PC-9 (cell line): Measurements from ENCODE around the gene RNF5.

Experiments used
- EZH2 ChIP-seq: fragments of 200-600 bp; sonication (generic); IDR thresholded peaks from 2 replicates; pipeline ENCODE4 v1.8.0; 2017; ENCODE audit warnings: antibody characterized with exemption, low read depth
- TF ChIP-seq, protein P1 (sequence below): fragments of 200-600 bp; sonication (generic); conservative IDR thresholded peaks from 2 replicates; pipeline ENCODE4 v1.6.1; 2017; ENCODE audit warnings: mixed run types, antibody characterized with exemption, mild to moderate bottlenecking, moderate library complexity

DNA sequence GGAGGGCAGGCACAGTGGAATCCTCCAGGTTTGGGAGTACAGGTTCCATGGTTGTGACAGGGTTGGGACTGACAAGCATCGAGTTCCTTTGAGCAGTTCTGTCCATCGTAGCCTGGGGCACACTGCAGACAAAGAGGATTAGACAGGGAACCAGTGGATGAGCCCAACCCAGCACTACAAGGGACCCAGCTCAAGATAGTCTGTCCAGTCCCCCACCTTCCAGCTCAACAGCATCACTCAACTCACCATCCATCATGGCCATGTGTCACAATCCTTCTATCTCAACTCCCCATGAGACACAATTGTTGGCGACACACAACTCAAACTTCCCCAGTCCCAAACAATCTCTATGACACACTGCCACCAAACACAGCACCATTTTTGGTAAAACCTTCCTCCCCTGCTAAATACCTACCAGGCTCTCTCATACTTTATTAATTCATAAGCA is 26.1 kb downstream of the RNF5 start:
- TF ChIP-seq, protein P1, sequence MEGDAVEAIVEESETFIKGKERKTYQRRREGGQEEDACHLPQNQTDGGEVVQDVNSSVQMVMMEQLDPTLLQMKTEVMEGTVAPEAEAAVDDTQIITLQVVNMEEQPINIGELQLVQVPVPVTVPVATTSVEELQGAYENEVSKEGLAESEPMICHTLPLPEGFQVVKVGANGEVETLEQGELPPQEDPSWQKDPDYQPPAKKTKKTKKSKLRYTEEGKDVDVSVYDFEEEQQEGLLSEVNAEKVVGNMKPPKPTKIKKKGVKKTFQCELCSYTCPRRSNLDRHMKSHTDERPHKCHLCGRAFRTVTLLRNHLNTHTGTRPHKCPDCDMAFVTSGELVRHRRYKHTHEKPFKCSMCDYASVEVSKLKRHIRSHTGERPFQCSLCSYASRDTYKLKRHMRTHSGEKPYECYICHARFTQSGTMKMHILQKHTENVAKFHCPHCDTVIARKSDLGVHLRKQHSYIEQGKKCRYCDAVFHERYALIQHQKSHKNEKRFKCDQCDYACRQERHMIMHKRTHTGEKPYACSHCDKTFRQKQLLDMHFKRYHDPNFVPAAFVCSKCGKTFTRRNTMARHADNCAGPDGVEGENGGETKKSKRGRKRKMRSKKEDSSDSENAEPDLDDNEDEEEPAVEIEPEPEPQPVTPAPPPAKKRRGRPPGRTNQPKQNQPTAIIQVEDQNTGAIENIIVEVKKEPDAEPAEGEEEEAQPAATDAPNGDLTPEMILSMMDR, result no peak
- no peak for TF ChIP-seq EZH2
